NCI-H146 (cell line): ENCODE results near the gene CYP39A1.

Experiments
- DNase-seq: peaks from one replicate; lab custom pipeline; 2025; lab: John Stamatoyannopoulos, UW

The CYP39A1 gene

GRCh38 chr6:46590765-46591164, 61.9 kb downstream of the CYP39A1 start:
- DNase-seq: no peak

GRCh38 chr6:46586906-46587305, 65.7 kb downstream of the CYP39A1 start:
- DNase-seq: no peak

- DNase-seq: no peak
Observed at GRCh38 chr6:46584586-46584985, 68.0 kb downstream of the CYP39A1 start.

- DNase-seq: no peak
Observed at GRCh38 chr6:46583721-46584120, 68.9 kb downstream of the CYP39A1 start.

GRCh38 chr6:46583081-46583480, 69.5 kb downstream of the CYP39A1 start:
- DNase-seq: no peak

- DNase-seq: no peak
Observed at GRCh38 chr6:46581459-46582177, 71.0 kb downstream of the CYP39A1 start.

GRCh38 chr6:46575530-46575929, 77.1 kb downstream of the CYP39A1 start:
- no peak for DNase-seq

GRCh38 chr6:46573140-46573539, 79.5 kb downstream of the CYP39A1 start:
- no peak for DNase-seq

- DNase-seq: no peak
Observed at GRCh38 chr6:46565531-46565930, 87.1 kb downstream of the CYP39A1 start.

GRCh38 chr6:46563924-46564323, 88.7 kb downstream of the CYP39A1 start:
- DNase-seq: no peak

- no peak for DNase-seq
Observed at GRCh38 chr6:46556053-46556452, 96.6 kb downstream of the CYP39A1 start.

GRCh38 chr6:46555129-46555528, 97.5 kb downstream of the CYP39A1 start:
- DNase-seq: no peak

GRCh38 chr6:46549155-46549554, 103.5 kb downstream of the CYP39A1 start:
- no peak for DNase-seq

- no peak for DNase-seq
Observed at GRCh38 chr6:46541556-46541955, 111.1 kb downstream of the CYP39A1 start.

- DNase-seq: no peak
Observed at GRCh38 chr6:46539866-46540265, 112.8 kb downstream of the CYP39A1 start.

- DNase-seq: no peak
Observed at GRCh38 chr6:46538800-46539480, 113.7 kb downstream of the CYP39A1 start.

GRCh38 chr6:46530896-46531295, 121.7 kb downstream of the CYP39A1 start:
- no peak for DNase-seq

GRCh38 chr6:46528961-46529750, 123.5 kb downstream of the CYP39A1 start:
- DNase-seq: no peak

- no peak for DNase-seq
Observed at GRCh38 chr6:46526607-46527006, 126.0 kb downstream of the CYP39A1 start.

- DNase-seq: no peak
Observed at GRCh38 chr6:46525583-46525982, 127.0 kb downstream of the CYP39A1 start.

GRCh38 chr6:46521464-46521971, 131.1 kb downstream of the CYP39A1 start:
- no peak for DNase-seq

GRCh38 chr6:46517202-46517601, 135.4 kb downstream of the CYP39A1 start:
- DNase-seq: no peak

- DNase-seq: no peak
Observed at GRCh38 chr6:46513533-46513932, 139.1 kb downstream of the CYP39A1 start.
